ENCODE results near the gene TPH2.

The TPH2 gene

GRCh38 chr12:72037006-72037795 is 98.6 kb downstream of the TPH2 start:
- Histone ChIP-seq H3K4me1 (ENCODE audit: insufficient read depth, low read length) (no peaks in the 10 kb centered on the region), H3K79me2 (ENCODE audit: insufficient read depth, low read length) (no peaks in the 10 kb centered on the region), H3K36me3 (ENCODE audit: insufficient read depth, low read length) (no peaks in the 10 kb centered on the region), H2AFZ (ENCODE audit: low read depth, low read length) (no peak overlapping the region), H3K27ac (ENCODE audit: low read length) (no peak overlapping the region), H3K9ac (ENCODE audit: low read depth, low read length) (no peak overlapping the region), H3K4me2 (ENCODE audit: insufficient read depth, low read length) (no peak overlapping the region), H4K20me1 (ENCODE audit: insufficient read depth, low read length) (no peaks in the 10 kb centered on the region), H3K27me3 (ENCODE audit: insufficient read depth, low read length, poor library complexity) (no peaks in the 10 kb centered on the region), H3K9me3 (ENCODE audit: insufficient read depth, low read length, severe bottlenecking) (no peaks in the 10 kb centered on the region), H3K4me3 (ENCODE audit: low read depth in 1 of 2, low read length in 2 of 2) (no peak overlapping the region)
- DNase-seq (no peak), ATAC-seq (ENCODE audit: insufficient read depth, low read depth) (no peak)
- TF ChIP-seq EZH2 (IDR thresholded peaks at IDR 0.05; ENCODE audit: borderline replicate concordance, low read depth, low read length, severe bottlenecking) (no peak), CTCF (IDR thresholded peaks at IDR 0.05; ENCODE audit: borderline replicate concordance, extremely low read depth, low read length, poor library complexity, severe bottlenecking) (no peak)

DNA sequence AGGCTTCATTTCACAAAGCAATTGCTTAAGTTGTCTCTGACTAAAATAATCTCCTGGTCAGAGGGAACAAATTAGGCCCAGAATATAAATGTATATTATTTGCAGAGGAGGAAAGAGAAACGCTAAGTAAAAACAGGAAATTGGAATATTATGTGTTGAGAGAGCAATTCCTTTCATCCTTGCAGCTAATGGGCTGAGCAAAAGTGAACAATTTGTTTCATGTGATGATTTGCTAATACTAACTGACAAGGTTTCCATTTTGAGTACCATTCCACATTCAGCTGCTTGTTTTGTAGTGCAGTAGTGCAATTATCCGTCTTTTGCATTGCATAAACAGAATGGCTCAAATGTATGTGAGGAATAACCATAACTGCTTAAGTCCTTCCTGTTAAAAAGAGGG is 103.2 kb downstream of the TPH2 start:
- Histone ChIP-seq H3K4me1 (ENCODE audit: insufficient read depth, low read length) (no peaks in the 10 kb centered on the region), H3K36me3 (ENCODE audit: insufficient read depth, low read length) (no peaks in the 10 kb centered on the region), H3K9ac (ENCODE audit: low read depth, low read length) (no peak overlapping the region), H3K9me3 (ENCODE audit: insufficient read depth, low read length, severe bottlenecking) (no peaks in the 10 kb centered on the region), H3K27me3 (ENCODE audit: insufficient read depth, low read length, poor library complexity) (no peaks in the 10 kb centered on the region), H3K79me2 (ENCODE audit: insufficient read depth, low read length) (no peaks in the 10 kb centered on the region), H4K20me1 (ENCODE audit: insufficient read depth, low read length) (no peaks in the 10 kb centered on the region), H2AFZ (ENCODE audit: low read depth, low read length) (no peak overlapping the region), H3K4me2 (ENCODE audit: insufficient read depth, low read length) (no peak overlapping the region), H3K4me3 (ENCODE audit: low read depth in 1 of 2, low read length in 2 of 2) (no peak overlapping the region), H3K27ac (ENCODE audit: low read length) (no peak overlapping the region)
- ATAC-seq (ENCODE audit: insufficient read depth, low read depth) = no peak
- no peak for DNase-seq
- TF ChIP-seq EZH2 (IDR thresholded peaks at IDR 0.05; ENCODE audit: borderline replicate concordance, low read depth, low read length, severe bottlenecking) (no peak), CTCF (IDR thresholded peaks at IDR 0.05; ENCODE audit: borderline replicate concordance, extremely low read depth, low read length, poor library complexity, severe bottlenecking) (no peak)

DNA sequence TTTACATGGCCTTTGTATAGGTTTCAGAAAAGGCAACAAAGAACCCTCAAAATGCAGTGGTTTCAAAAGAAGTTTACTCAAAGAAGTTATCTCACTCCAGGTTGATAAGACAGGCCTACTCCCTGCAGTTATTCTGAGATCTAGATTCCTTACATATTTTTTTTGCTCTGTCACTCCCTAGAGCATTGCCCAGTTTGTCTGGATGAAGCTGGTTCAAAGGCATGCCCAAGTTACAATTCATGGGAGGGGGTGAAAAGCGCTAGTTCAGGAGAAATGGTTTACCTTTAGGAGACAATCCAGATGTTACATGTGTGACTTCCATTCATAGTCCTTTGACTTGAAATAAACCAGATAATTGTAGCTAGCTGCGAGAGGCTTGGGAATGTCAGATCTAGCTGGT is 115.0 kb downstream of the TPH2 start:
- Histone ChIP-seq H4K20me1 (ENCODE audit: insufficient read depth, low read length) (no peaks in the 10 kb centered on the region), H3K36me3 (ENCODE audit: insufficient read depth, low read length) (no peaks in the 10 kb centered on the region), H3K9me3 (ENCODE audit: insufficient read depth, low read length, severe bottlenecking) (no peaks in the 10 kb centered on the region), H3K4me3 (ENCODE audit: low read depth in 1 of 2, low read length in 2 of 2) (no peak overlapping the region), H2AFZ (ENCODE audit: low read depth, low read length) (no peak overlapping the region), H3K79me2 (ENCODE audit: insufficient read depth, low read length) (no peaks in the 10 kb centered on the region), H3K27me3 (ENCODE audit: insufficient read depth, low read length, poor library complexity) (peaks cover 3% of the 10 kb centered on the region), H3K27ac (ENCODE audit: low read length) (no peak overlapping the region), H3K4me1 (ENCODE audit: insufficient read depth, low read length) (no peaks in the 10 kb centered on the region), H3K9ac (ENCODE audit: low read depth, low read length) (no peak overlapping the region), H3K4me2 (ENCODE audit: insufficient read depth, low read length) (no peak overlapping the region)
- no peak for ATAC-seq (ENCODE audit: insufficient read depth, low read depth)
- TF ChIP-seq CTCF (IDR thresholded peaks at IDR 0.05; ENCODE audit: borderline replicate concordance, extremely low read depth, low read length, poor library complexity, severe bottlenecking) (no peak), EZH2 (IDR thresholded peaks at IDR 0.05; ENCODE audit: borderline replicate concordance, low read depth, low read length, severe bottlenecking) (no peak)
- DNase-seq = no peak

Measured in DND-41 (cell line).